ENCODE measurements around the gene PNPLA2. TPM values are rescaled to one million over a fixed set of nuclear protein-coding genes. Genes with fewer than 3 reads are reported as not detected.
A peak's percentile ranks its signal among the peaks of the same experiment; 100 is the strongest.

Gene PNPLA2
- total and polyA plus RNA-seq, 10 of the 15 experiments (the other 5 are each of a cell fraction or from before 2014, with no cell fraction given), result 0.19 to 34.0 (median 8.1) TPM

DNA sequence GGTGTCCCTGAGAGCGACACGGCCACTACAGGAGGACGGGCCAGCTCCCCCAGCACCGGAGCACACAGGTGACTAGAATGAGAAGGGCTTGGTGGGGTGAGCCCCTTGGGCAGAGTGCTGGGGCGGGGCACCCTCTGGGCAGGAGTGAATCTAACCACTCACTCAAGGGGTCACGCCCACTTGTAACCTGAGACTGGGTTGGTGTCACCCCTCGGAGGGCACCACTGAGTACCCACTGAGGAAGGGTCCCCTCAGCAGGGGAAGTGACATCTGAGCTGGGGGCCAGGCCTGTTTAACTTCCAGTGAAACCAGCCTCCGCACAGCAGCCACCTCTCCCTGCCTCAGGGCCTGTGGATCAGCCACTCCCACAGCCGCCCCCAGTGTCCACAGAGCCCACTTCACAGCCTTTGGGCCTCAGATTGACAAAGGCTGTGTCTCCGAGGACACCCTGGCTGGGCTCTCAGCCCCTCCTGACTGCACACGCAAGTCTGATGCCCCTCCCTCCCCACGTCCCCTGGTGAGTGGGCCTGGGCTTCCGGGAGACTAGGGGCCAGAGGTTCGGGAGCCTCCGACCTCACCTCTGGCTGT, 47.0 kb upstream of the PNPLA2 start:
- Histone ChIP-seq H3K4me1 (ENCODE audit: control insufficient read depth, insufficient read depth, low read length) (peaks cover 7% of the 10 kb centered on the region), H3K36me3 (ENCODE audit: control insufficient read depth in 2 of 2, insufficient read depth in 2 of 2, low read length in 1 of 2) (peaks cover 6 to 27% of the 10 kb centered on the region in 2 experiments; a peak in 3 of 4 replicates), H3K79me2 (ENCODE audit: control insufficient read depth, insufficient read depth, low read length) (peaks cover 26% of the 10 kb centered on the region), H3K4me3 (no peak overlapping the region), H3K9ac (ENCODE audit: control insufficient read depth, insufficient read depth, low read length) (no peak overlapping the region), H3K27ac (ENCODE audit: control insufficient read depth, insufficient read depth) (no peak overlapping the region), H3K27me3 (replicated peaks in 1 of 2; ENCODE audit: control insufficient read depth in 2 of 2, insufficient read depth in 2 of 2, low read length in 1 of 2) (no peaks in the 10 kb centered on the region), H4K20me1 (ENCODE audit: control insufficient read depth, insufficient read depth) (no peaks in the 10 kb centered on the region), H2AFZ (ENCODE audit: control insufficient read depth, low read depth, low read length) (no peak overlapping the region), H3K4me2 (ENCODE audit: control insufficient read depth, insufficient read depth) (no peak overlapping the region), H3K9me3 (replicated peaks; ENCODE audit: control insufficient read depth, insufficient read depth, low read length) (no peaks in the 10 kb centered on the region)
- DNase-seq (ENCODE audit: low read depth, low spot score) (no peak), ATAC-seq (no peak), FAIRE-seq (no peak)
- ChIA-PET SMC1A (ENCODE audit: uncharacterized antibody, unreplicated experiment) (no interaction called here), CTCF (no interaction called here), POLR2A (no interaction called here), RAD21 (ENCODE audit: unreplicated experiment) (no interaction called here)
- no TSS peak for BruUV-seq (replicated peaks)
- no peak for TF ChIP-seq JUNB (IDR thresholded peaks at IDR 0.05)
- no peak for TF ChIP-seq SMC3 (IDR thresholded peaks at IDR 0.05; ENCODE audit: borderline replicate concordance, low read length)
- no peak for TF ChIP-seq IRF3 (IDR thresholded peaks at IDR 0.05)
- peak; percentile 16; the same call in 1 of the 2 replicates for TF ChIP-seq POLR2AphosphoS5 (IDR thresholded peaks at IDR 0.05; ENCODE audit: low read length)
- intact Hi-C loops (cut with micrococcal nuclease; ENCODE audit: unreplicated experiment) (no loop called here), in situ Hi-C loops (cut with MboI) (no loop called here)
- 92% methylated on average over 15 of the region's 15 CpGs for WGBS (ENCODE audit: insufficient coverage, insufficient replicate concordance, low lambda C conversion rate, missing lambda C conversion rate)

DNA sequence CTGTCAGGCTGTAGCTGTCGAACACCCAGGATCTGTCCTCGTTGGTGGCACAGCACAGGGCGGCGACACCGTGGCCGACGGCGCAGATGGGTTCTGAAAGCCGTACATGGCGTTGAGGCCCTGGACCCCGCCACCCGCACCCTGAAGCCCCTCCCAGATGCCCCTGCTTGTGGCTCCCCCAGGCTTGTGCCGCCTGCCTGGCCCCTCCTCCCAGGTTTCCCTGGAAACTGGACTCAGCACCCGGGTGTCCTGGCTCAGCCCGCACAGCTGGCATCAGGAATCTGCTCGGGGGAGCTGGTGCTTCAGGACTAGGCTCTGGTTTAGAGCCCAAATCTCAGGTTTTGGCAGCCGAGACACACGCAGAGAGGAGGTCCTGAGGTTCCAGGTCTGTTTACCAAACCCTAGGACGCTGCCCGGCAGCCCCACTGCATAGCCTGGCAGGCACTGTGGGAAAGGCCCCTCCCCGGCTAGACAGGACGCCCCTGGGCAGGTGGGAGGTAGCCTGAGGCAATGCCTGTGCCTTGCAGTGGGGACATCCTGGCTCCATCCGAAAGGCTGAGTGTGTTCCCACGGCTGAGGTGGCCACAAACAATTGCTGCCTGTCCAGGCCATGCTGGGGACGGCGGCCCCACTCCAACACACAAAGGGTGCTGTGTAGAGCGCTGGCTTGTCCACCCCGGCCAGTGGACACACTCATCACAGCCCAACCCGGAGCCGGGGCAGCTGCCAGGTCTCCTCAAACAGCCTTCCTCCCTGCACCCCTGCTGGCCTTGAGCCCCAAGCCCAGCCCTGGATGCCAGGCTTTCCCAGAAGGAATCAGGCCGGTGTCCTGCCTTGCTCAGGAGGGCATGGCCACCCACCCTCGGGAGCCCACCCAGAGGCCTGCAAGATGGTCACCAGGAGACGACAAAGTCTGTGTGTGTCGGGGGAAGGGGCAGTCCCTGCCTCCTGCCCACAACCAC, 46.0 kb upstream of the PNPLA2 start:
- no peak overlapping the region for H3K9ac ChIP-seq (ENCODE audit: control insufficient read depth, insufficient read depth, low read length)
- no peak overlapping the region for H3K4me3 ChIP-seq
- H4K20me1 ChIP-seq (ENCODE audit: control insufficient read depth, insufficient read depth), result no peaks in the 10 kb centered on the region
- in situ Hi-C loops (cut with MboI) (no loop called here), intact Hi-C loops (cut with micrococcal nuclease; ENCODE audit: unreplicated experiment) (no loop called here)
- ChIA-PET CTCF (no interaction called here), POLR2A (no interaction called here), RAD21 (ENCODE audit: unreplicated experiment) (no interaction called here), SMC1A (ENCODE audit: uncharacterized antibody, unreplicated experiment) (no interaction called here)
- H3K9me3 ChIP-seq (replicated peaks; ENCODE audit: control insufficient read depth, insufficient read depth, low read length), result no peaks in the 10 kb centered on the region
- no peaks in the 10 kb centered on the region for H3K27me3 ChIP-seq (replicated peaks in 1 of 2; ENCODE audit: control insufficient read depth in 2 of 2, insufficient read depth in 2 of 2, low read length in 1 of 2)
- peaks cover 7% of the 10 kb centered on the region for H3K4me1 ChIP-seq (ENCODE audit: control insufficient read depth, insufficient read depth, low read length)
- no peak overlapping the region for H3K4me2 ChIP-seq (ENCODE audit: control insufficient read depth, insufficient read depth)
- ATAC-seq (no peak), FAIRE-seq (no peak), DNase-seq (ENCODE audit: low read depth, low spot score) (no peak)
- peaks cover 34% of the 10 kb centered on the region for H3K79me2 ChIP-seq (ENCODE audit: control insufficient read depth, insufficient read depth, low read length)
- H3K36me3 ChIP-seq (ENCODE audit: control insufficient read depth in 2 of 2, insufficient read depth in 2 of 2, low read length in 1 of 2), result peaks cover 0 to 27% of the 10 kb centered on the region in 2 experiments; a peak in 3 of 4 replicates
- H3K27ac ChIP-seq (ENCODE audit: control insufficient read depth, insufficient read depth), result no peak overlapping the region
- TF ChIP-seq BMI1 (IDR thresholded peaks at IDR 0.05; ENCODE audit: borderline replicate concordance) (no peak), NFIC (IDR thresholded peaks at IDR 0.05; ENCODE audit: low read depth, low read length) (no peak), CHD1 (IDR thresholded peaks at IDR 0.05; ENCODE audit: low read depth, low read length) (no peak), HDAC2 (IDR thresholded peaks at IDR 0.05) (no peak), POLR2A (IDR thresholded peaks at IDR 0.05; ENCODE audit: low read depth, low read length) (peak; percentile 30; the same call in 1 of the 2 replicates), HDAC6 (IDR thresholded peaks at IDR 0.05; ENCODE audit: unreplicated experiment) (no peak), GATAD2B (conservative IDR thresholded peaks at IDR 0.05; ENCODE audit: low read depth) (no peak), KDM1A (IDR thresholded peaks at IDR 0.05; ENCODE audit: borderline replicate concordance) (no peak)
- H2AFZ ChIP-seq (ENCODE audit: control insufficient read depth, low read depth, low read length), result no peak overlapping the region
- BruUV-seq (replicated peaks), result no TSS peak
- WGBS (ENCODE audit: insufficient coverage, insufficient replicate concordance, low lambda C conversion rate, missing lambda C conversion rate), result 93% methylated on average over 24 of the region's 34 CpGs

All from GM12878 (cell line).